Retina (tissue), 1 donor: ENCODE data around the gene MAMDC4.

Experiments
- DNase-seq: peaks from one replicate; pipeline ENCODE4 v3.0.0-alpha.2; 2016

The MAMDC4 gene

DNA sequence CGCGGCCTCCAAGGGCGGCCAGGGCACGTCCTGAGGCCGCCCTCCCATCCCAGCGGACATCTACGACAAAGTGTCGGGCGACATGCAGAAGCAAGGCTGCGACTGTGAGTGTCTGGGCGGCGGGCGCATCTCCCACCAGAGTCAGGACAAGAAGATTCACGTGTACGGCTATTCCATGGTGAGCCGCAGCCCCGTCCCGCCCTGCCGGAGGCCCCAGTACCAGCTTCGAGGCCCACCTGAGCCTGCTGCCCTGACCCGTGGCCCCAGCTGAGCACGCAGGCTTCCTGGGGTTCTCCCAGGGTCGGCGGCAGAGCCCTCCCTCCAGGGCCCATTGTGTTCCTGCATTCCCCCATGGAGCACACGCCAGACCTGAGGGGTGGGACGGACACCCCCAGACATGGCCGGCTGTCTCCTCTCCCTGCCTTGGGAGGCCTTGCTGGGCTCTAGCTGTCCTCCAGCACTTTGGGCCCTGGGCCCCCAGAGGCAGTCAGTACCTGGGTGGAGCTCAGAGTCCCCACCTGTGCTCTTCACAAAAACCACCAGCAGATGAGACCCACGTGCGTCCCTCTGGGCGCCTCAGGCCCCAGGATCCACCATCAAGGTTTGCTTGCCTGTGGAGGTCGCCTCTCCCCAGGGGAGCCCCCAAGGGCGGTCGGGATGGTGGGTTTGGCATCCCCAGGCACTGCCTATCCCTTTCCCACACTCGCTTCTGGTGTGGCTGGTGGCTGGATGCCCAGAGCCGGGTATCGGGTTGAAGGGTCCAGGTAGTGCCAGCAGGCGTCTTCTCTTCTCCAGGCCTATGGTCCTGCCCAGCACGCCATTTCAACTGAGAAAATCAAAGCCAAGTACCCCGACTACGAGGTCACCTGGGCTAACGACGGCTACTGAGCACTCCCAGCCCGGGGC, 1.9 kb upstream of the MAMDC4 start:
- DNase-seq: peak; percentile 72

DNA sequence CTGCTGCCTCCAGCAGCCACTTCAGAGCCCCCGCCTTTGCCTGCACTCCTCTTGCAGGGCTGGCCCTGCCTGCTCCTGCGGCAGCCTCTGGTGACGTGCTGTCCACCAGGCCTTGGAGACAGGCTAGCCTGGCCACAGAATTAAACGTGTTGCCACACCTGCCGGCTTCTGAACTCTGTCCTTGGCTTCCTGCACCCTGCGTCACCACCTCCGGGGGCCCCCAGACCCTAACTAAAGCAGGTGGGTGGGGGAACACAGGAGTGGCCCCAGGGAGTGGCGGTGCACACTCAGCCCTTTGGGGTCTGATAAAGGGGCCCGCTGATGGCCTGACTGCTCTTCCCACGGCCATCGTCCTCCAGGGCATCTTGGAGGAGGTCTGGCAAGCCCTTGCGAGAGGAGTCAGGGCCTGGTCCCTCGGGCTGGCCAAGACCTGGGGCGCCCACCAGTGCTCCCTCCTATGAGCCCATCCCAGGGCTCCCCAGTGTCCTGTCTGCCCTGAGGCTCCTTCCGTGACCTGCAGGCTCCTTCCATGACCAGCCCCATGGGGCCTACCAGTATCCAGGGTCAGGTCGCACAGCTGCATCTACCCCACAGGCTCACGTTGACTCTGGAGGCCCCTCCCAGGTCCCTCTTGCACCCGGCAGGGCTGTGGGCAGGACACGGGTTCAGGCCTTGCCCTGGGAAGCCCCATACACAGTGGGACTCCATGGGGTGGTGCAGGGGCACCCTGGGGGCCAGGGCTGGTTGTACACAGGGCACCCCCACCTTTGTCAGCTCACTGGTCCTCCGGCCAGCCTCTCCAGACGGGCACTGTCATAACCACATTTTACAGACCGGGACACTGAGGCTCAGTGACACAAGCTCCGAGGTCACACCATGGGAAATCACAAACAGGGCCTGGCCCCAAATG, 1.0 kb upstream of the MAMDC4 start:
- no peak for DNase-seq

DNA sequence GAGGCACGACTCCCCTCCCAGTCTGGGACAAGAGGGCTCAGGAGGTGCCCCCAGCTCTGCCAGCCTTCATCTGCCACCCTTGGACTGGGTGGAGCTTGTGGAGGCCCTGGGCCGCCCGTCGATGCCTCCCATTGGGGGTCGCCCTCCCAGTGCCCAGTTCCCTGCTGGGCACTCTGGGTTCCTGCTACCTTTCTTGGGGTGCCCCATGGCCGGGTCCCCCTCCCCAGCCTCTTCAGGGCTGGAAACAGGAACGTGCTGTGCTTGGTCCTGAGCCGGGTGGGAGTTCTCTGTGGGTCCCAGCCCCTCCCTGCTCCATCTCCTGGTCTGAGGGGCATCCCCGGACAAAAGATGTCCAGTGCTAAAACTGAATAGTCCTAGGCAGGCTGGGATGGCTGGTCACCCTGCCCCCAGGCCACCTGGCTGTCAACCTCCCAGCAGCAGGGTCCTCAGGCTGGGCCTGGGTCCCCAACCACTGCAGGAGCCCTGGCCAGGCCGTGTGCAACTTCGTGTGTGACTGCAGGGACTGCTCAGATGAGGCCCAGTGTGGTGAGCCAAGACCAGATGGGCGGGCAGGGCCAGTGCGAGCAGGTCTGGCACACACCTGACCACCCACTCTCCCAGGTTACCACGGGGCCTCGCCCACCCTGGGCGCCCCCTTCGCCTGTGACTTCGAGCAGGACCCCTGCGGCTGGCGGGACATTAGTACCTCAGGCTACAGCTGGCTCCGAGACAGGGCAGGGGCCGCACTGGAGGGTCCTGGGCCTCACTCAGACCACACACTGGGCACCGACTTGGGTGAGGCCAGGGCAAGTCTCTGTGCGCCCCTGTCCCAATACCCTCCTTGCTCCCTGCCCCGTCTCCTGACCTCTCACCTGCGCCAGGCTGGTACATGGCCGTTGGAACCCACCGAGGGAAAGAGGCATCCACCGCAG, 784 bp downstream of the MAMDC4 start:
- DNase-seq: no peak

DNA sequence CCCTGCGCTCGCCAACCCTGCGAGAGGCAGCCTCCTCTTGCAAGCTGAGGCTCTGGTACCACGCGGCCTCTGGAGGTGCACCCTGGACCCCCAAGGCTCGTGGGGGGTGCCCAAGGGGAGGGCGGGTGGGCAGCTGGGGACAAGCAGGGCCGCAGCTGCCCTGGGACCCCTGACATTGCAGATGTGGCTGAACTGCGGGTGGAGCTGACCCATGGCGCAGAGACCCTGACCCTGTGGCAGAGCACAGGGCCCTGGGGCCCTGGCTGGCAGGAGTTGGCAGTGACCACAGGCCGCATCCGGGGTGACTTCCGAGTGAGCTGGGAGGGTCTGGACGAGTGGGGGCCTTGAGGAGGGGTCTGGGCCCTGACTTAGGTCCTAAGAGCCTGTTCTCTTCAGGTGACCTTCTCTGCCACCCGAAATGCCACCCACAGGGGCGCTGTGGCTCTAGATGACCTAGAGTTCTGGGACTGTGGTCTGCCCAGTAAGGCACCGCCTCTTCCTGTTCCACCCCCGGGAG, 1.5 kb downstream of the MAMDC4 start:
- DNase-seq: no peak

DNA sequence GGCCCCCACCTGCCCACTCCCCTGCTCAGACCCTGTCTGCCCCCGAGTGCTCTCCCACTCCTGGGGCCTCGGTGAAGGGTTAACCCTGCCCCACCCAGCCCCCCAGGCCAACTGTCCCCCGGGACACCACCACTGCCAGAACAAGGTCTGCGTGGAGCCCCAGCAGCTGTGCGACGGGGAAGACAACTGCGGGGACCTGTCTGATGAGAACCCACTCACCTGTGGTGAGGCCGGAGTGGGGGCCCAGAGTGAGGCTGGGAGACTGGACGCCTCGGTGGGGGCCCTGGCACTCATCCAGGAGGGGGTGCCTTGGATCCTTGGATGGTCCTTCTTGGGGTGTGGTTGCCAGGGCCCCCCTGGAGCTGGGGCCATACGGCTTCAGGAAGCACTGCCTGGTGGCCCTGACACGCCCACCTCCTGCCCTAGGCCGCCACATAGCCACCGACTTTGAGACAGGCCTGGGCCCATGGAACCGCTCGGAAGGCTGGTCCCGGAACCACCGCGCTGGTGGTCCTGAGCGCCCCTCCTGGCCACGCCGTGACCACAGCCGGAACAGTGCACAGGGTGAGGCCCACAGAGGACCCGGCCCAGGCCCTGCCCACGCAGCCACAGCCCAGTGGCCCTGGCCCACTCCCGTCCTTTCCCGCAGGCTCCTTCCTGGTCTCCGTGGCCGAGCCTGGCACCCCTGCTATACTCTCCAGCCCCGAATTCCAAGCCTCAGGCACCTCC, 2.1 kb downstream of the MAMDC4 start:
- no peak for DNase-seq

DNA sequence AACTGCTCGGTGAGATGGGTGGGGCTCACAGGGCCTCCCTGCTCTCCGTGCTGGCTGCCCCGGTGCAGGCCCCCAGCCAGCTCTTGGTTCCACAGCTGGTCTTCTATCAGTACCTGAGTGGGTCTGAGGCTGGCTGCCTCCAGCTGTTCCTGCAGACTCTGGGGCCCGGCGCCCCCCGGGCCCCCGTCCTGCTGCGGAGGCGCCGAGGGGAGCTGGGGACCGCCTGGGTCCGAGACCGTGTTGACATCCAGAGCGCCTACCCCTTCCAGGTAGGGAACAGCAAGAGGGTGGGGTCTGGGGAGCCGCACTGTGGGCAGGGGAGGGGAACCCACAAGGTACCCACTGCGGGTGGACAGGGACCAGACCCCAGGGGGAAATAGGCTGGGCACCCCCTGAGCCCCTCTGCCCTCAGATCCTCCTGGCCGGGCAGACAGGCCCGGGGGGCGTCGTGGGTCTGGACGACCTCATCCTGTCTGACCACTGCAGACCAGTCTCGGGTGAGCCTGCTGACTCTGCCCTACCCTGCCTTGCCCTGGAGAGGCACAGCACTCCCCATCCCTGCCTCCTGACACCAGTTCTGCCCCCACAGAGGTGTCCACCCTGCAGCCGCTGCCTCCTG, 2.8 kb downstream of the MAMDC4 start:
- DNase-seq: no peak

DNA sequence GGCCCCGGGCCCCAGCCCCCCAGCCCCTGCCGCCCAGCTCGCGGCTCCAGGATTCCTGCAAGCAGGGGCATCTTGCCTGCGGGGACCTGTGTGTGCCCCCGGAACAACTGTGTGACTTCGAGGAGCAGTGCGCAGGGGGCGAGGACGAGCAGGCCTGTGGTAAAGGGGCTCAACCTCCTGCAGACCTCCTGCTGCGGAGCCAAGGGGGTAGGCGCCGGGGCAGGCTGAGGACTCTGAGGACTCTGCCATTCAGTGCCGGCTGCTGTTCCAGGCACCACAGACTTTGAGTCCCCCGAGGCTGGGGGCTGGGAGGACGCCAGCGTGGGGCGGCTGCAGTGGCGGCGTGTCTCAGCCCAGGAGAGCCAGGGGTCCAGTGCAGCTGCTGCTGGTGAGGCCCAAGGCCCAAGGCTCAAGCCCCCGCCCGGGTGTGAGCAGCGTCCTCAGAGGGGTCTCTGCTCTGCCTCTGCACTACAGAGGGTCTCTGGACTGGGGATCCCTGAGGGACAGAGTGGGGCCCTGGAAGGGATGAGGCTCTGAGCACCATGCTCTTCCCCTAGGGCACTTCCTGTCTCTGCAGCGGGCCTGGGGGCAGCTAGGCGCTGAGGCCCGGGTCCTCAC, 3.4 kb downstream of the MAMDC4 start:
- no peak for DNase-seq

DNA sequence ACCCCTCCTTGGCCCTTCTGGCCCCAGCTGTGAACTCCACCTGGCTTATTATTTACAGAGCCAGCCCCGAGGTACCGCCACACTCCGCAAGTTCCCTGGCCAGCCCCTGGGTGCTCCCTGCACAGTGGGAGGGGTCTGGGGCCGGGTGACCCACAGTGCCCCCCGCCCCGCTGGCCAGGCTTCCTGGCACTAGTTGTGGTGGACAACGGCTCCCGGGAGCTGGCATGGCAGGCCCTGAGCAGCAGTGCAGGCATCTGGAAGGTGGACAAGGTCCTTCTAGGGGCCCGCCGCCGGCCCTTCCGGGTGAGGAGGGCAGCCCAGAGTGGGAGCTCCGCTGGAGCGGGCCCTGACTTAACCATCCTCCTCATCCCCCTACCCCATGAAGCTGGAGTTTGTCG, 3.9 kb downstream of the MAMDC4 start:
- no peak for DNase-seq

DNA sequence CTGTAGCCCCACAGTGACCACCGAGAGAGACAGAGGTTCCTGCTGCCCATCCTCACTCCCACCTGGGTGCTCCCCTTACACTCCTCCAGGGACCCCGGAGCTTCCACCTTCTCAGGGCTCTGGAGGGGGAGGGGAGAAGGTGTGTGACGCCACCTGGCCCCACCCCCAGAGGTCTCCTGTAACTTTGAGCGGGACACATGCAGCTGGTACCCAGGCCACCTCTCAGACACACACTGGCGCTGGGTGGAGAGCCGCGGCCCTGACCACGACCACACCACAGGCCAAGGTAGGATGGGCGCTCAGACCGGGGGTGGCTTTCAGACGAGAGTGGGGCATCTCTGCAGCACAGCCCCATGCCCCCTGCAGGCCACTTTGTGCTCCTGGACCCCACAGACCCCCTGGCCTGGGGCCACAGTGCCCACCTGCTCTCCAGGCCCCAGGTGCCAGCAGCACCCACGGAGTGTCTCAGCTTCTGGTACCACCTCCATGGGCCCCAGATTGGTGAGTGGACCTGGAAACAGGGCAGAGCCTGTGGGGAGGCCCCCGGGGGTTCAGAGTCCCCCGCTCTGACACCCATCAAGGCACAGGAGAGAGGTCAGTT, 4.5 kb downstream of the MAMDC4 start:
- no peak for DNase-seq

DNA sequence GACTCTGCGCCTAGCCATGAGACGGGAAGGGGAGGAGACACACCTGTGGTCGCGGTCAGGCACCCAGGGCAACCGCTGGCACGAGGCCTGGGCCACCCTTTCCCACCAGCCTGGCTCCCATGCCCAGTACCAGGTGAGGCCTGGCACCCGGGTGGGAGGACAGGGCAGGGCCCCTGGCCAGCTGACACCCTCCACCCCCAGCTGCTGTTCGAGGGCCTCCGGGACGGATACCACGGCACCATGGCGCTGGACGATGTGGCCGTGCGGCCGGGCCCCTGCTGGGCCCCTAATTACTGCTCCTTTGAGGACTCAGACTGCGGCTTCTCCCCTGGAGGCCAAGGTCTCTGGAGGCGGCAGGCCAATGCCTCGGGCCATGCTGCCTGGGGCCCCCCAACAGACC, 5.0 kb downstream of the MAMDC4 start:
- no peak for DNase-seq

DNA sequence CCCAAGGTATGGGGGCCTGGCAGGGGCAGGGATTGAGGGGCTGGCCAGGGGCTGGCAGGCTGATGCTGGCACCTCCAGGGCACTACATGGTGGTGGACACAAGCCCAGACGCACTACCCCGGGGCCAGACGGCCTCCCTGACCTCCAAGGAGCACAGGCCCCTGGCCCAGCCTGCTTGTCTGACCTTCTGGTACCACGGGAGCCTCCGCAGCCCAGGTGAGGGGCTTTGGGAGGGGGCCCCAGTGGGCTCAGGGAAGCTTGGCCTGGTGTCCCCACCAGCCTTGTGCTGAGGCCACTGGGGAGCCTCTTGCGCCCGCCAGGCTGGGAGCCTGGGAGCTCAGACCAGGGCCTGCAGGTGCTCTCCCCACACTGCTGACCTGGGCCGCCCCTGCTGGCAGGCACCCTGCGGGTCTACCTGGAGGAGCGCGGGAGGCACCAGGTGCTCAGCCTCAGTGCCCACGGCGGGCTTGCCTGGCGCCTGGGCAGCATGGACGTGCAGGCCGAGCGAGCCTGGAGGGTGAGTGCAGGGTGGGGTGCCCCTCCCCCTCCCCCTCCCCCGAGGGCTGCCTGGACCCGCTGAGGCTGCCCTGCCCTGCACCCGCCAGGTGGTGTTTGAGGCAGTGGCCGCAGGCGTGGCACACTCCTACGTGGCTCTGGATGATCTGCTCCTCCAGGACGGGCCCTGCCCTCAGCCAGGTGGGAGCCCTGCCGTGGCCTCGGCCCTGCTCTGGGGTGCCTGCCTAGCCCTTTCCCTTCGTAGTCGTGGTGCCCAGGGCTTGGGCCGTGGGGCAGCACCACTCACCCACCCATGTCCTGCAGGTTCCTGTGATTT, 5.7 kb downstream of the MAMDC4 start:
- DNase-seq: no peak

DNA sequence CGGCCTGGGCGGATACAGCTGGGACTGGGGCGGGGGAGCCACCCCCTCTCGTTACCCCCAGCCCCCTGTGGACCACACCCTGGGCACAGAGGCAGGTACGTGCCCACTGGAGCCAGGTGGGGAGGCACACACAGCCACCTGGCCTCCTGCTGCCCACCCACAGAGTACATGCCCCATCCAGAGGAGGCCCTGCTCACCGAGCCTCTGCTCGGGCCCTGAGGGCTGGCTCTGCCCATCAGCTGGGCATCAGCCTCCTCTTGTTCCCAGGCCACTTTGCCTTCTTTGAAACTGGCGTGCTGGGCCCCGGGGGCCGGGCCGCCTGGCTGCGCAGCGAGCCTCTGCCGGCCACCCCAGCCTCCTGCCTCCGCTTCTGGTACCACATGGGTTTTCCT, 6.3 kb downstream of the MAMDC4 start:
- no peak for DNase-seq

DNA sequence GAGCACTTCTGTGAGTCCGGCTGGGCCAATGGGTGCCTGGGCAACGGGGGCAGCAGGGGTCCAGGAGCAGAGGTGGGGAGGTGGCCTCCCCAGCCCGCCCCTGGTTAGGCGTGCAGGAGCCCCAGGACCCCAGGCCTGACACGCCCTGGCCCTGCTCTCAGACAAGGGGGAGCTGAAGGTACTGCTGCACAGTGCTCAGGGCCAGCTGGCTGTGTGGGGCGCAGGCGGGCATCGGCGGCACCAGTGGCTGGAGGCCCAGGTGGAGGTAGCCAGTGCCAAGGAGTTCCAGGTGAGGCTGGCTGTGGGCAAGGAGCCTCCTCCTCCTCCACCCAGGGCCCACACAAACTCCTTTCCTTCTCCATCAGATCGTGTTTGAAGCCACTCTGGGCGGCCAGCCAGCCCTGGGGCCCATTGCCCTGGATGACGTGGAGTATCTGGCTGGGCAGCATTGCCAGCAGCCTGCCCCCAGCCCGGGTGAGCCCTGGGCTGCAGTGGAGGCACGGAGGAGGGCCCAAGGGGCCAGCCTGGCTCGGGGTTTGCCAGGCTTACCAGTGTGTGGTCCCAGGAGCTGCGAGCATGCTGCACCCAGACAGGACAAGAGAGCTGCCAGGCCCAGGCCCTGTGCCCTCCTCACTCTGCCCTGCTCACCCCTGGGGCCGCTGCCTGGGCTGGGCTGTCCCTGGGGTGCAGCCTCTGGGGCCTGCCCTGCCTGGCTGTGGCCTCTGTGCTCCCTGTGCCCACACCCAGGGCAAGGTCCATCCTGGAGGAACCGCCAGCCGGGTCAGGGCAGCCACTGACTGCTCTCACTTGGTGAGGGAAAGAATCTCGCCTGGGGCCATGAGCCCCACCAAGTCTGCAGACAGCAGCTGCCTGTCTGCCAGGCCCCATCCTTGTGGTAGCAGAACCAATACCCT, 7.0 kb downstream of the MAMDC4 start:
- no peak for DNase-seq

DNA sequence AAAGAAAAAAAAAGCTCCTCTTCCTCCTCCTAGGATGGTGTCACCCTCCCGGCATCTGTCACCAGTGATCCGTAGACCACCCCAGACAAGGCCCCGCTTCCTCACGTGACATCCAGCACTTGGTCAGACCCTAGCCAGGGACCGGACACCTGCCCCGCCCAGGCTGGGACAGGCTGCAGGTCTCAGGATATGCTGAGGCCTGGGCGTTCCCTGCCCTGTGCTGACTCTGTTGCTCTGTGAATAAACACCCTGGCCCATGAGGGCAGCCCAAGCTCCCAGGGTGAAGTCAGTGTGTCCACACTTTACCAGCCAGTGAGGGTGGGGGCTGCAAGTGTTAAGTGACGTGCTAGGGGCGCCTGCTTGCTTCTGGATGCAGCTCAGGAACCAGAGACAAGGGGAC, 8.4 kb downstream of the MAMDC4 start:
- DNase-seq: no peak

DNA sequence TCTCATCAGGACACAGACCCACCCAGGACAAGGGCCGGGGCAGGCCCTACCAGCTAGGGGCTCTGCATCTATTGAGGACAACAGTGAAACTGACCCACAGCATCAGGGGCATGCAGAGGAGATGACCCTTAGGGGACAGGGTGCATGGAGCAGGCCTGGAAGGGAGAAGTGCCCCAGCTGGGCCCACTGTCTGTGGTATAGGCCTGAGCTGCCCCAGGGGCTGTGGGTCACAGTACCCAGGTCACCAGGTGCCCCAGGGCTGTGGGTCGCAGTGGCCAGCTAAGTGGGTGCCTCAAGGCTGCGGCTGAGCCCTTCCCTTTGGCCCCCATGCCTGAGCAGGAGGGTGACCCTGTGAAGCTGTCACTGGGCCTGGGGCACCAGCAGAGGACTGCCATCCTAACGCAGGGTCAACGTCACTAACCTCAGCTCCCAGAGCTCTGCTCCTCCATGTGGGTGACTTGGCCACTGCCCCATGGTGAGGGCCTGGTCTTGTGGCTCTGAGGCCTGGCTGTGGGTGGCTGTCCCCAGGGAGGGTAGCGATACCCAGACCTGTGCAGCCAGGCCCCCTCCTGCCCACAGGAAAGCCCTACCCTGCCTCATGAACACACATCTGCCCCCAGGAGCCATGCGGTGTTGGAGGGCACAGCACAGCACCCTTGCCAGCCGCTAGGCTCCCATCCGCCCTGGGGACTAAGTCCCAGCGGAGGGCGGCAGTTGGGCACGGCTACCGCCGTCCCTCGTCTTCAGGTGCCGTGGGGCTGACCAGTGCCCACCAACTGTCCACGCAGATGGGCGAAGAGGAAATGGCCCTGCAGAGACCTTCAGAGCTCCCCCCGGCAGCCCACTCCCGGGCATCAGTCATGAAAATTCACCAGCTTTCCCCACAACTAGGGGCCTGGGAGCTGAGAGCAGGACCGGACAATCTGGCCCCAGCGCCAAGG, 9.1 kb downstream of the MAMDC4 start:
- DNase-seq: no peak

DNA sequence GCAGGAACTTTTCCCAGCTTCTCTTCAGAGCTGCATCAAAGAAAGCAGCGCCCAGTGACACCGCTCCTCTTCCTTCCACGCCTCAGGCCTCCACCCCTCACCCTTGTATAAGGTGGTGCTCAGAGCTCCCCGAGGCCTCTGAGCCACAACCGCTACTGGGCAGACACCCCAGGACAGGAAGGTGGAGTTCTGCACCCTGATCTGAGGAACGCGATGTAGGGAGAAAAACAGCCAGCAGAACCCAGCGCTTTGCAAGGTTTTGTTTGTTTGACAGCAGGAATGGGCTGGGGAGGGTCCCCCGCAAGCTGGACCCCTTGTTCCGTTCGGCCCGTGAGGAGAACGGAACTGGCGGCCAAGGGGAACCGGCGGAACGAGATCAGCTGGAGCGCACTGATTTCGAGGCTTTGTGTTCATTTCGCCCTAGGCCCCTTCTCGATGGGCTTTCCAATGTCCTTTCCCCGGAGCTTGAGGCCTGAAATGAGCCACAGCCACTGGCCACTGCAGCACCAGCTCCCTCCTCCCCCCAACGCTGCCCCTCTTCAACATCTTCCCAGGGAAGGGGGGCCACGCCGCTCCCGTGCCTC, 9.8 kb downstream of the MAMDC4 start:
- DNase-seq: no peak
